ENCODE results near the gene HOXA5. TPM values are rescaled to one million over a fixed set of nuclear protein-coding genes. Genes with fewer than 3 reads are reported as not detected.

HOXA5 gene
- total RNA-seq, 1 donor from 2014 or later: not detected

DNA sequence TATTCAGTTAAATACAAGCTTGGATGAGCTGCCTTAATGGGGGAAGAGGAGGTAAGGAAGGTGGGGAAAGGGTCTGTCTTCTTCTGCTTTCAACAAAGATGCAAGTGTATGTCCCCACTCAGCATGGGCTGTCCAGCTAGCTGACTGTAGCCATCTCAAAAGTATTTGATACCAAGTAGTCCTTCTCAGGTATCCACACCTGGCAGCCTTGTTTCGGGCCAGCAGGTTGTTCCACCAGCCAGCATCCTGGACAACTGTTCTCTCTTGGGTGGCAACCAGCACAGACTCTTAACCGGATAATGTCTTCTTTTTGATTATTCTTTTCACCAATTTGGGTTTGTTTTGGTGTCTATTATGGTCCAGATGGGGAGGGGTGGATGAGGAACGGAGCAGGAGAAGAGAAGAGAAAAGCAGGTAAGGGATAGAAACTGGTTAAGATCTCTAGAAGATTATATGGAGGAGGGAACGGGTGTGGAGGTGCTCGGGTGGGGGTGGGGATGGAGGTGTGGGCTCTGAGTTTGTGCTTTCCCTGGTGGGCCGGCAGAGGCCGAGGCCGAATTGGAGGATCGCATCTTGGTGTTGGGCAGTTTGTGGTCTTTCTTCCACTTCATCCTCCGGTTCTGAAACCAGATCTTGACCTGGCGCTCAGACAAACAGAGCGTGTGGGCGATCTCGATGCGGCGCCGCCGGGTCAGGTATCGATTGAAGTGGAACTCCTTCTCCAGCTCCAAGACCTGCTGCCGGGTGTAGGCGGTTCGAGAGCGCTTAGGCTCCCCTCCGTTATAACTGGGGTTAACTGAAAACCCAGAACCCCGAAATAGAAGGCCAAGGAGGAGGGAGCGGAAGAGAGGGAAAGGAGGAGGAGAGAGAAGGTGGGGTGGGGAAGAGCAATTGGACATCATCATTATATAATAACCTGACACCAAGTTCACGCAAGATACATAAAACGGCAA, 14.4 kb downstream of the HOXA5 start:
- DNase-seq (ENCODE audit: low read depth): no peak
- TF ChIP-seq, protein P1, sequence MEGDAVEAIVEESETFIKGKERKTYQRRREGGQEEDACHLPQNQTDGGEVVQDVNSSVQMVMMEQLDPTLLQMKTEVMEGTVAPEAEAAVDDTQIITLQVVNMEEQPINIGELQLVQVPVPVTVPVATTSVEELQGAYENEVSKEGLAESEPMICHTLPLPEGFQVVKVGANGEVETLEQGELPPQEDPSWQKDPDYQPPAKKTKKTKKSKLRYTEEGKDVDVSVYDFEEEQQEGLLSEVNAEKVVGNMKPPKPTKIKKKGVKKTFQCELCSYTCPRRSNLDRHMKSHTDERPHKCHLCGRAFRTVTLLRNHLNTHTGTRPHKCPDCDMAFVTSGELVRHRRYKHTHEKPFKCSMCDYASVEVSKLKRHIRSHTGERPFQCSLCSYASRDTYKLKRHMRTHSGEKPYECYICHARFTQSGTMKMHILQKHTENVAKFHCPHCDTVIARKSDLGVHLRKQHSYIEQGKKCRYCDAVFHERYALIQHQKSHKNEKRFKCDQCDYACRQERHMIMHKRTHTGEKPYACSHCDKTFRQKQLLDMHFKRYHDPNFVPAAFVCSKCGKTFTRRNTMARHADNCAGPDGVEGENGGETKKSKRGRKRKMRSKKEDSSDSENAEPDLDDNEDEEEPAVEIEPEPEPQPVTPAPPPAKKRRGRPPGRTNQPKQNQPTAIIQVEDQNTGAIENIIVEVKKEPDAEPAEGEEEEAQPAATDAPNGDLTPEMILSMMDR (IDR thresholded peaks at IDR 0.05; ENCODE audit: insufficient read depth, low read length, severe bottlenecking): no peak
- peaks cover 69% of the 10 kb centered on the region for H3K27me3 ChIP-seq (ENCODE audit: control insufficient read depth, insufficient read depth, low read length)

DNA sequence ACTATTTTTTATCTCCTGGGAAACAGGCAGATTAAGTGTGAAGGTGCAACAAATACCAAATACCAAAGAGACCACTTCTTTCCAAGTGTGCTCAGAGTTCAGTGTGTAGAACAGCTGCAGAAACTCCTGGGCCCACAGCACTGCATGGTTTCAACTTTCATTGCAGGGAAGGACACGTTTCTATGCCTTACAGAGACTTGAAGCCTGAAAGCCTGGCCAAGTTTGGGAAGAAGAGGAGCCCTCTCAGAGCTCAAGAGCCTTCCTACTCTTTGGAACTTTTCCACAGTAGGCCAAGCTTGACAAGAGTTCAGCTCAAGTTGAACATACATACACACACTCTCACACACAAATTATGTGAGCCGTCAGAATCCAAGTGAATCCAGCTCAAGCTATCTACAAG, 15.4 kb downstream of the HOXA5 start:
- FAIRE-seq (no peak), DNase-seq (ENCODE audit: low read depth) (no peak)
- H3K36me3 ChIP-seq (ENCODE audit: control insufficient read depth, insufficient read depth, low read length): no peaks in the 10 kb centered on the region
- TF ChIP-seq, protein P1 (IDR thresholded peaks at IDR 0.05; ENCODE audit: insufficient read depth, low read length, severe bottlenecking): no peak
- H3K27me3 ChIP-seq (ENCODE audit: control insufficient read depth, insufficient read depth, low read length): peaks cover 73% of the 10 kb centered on the region
- H3K4me3 ChIP-seq (ENCODE audit: low read depth, low read length): no peak overlapping the region

More for the DNA sequence above, 14.4 kb downstream of the HOXA5 start:
- no peak for FAIRE-seq
- Histone ChIP-seq H3K4me3 (ENCODE audit: low read depth, low read length) (no peak overlapping the region), H3K36me3 (ENCODE audit: control insufficient read depth, insufficient read depth, low read length) (no peaks in the 10 kb centered on the region)

DNA sequence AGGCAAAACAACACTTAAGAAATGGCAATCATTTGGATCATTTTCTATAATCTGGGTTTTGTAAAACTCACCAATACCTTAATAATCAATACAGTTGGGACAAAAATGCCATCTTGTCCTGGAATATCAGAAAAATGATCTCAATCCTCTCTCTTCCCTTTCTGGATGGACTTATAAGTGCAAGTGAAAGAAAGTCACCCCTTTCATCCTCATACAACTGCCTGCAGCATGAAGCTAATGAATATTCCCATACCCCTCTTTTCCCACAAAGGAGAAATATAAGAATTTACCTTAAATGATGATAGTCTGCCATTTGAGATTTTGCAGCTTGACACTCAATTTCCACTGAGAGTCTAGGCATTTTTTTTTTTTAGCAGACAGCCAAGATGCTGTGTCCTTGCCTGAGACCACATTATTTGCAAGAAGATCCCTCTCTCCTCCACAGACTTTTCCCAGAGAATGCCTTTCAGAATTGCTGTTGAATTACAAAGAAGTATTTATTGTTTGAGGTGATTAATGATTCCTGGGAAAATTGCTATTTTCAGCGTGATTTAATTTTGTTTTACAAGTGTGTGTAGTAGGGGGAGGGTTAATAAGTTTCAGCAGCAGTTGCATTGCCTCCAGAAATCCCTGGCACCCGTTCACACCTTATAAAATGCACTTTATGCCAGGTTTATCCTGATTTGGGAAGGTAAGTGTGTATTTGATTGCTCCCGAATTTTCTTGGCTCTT, 16.7 kb downstream of the HOXA5 start:
- FAIRE-seq: no peak
- H3K36me3 ChIP-seq (ENCODE audit: control insufficient read depth, insufficient read depth, low read length): no peaks in the 10 kb centered on the region
- no peak for DNase-seq (ENCODE audit: low read depth)
- H3K27me3 ChIP-seq (ENCODE audit: control insufficient read depth, insufficient read depth, low read length): peaks cover 84% of the 10 kb centered on the region
- TF ChIP-seq, protein P1 (IDR thresholded peaks at IDR 0.05; ENCODE audit: insufficient read depth, low read length, severe bottlenecking): no peak
- H3K4me3 ChIP-seq (ENCODE audit: low read depth, low read length): no peak overlapping the region

DNA sequence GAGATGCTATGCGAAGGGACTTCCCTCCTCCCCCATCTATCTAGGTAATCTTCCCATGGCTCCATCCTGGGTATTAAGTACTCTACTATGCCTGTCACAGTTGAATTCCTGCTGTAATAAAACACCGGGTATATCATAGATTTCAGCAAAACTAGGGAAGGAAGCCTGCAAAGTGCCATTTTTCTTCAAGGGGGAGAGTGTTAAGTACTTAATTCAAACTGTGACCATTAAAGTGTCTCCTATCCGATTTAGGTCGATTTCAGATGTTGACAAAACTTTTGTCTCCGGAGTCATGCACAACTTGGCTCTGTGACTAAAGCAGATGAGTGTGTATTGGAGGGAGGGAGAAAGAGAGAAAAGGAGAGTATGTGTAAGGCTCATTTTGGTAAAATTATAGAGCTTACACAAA, 17.5 kb downstream of the HOXA5 start:
- DNase-seq (ENCODE audit: low read depth): no peak
- TF ChIP-seq, protein P1 (IDR thresholded peaks at IDR 0.05; ENCODE audit: insufficient read depth, low read length, severe bottlenecking): no peak
- FAIRE-seq: no peak
- no peaks in the 10 kb centered on the region for H3K36me3 ChIP-seq (ENCODE audit: control insufficient read depth, insufficient read depth, low read length)
- H3K27me3 ChIP-seq (ENCODE audit: control insufficient read depth, insufficient read depth, low read length): peaks cover 82% of the 10 kb centered on the region
- H3K4me3 ChIP-seq (ENCODE audit: low read depth, low read length): no peak overlapping the region

DNA sequence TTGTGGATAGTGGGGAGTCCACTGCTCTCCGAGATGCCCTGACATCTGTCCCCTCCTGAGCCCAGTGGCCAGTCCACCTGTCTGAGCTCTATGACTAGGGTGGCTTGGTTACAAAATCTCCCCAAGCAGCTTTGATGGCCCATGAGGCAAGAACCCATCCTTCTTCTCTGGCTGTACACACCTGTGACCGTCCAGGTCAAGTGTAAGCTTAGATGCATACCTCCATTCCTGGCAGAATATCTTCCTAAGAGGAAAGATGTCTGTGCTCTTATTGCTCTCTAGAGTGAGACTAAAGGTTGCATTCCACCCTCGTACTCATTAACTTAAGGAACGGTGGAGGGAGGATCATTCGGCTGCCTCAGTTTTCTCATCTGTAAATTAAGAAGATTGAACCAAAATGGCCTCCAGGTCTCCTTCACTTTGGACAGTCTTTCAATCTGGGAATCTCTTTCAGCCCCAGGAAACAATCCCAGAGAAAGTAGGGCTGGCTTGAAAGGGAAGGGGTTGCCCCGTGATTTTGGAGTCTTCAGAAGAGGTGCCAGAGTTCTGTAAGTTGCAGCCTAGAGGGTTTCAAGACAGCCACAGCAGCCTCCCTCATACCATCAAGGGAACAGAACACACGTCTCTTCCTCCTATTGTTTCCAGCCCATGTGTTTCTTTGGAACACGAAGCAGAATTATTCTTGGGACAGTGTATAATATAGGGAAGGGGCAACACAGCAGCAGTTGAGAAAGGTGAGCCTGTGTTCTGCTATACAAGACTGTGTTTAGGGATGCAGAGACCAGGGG, 18.4 kb downstream of the HOXA5 start:
- TF ChIP-seq, protein P1 (IDR thresholded peaks at IDR 0.05; ENCODE audit: insufficient read depth, low read length, severe bottlenecking): no peak
- Histone ChIP-seq H3K4me3 (ENCODE audit: low read depth, low read length) (no peak overlapping the region), H3K36me3 (ENCODE audit: control insufficient read depth, insufficient read depth, low read length) (no peaks in the 10 kb centered on the region), H3K27me3 (ENCODE audit: control insufficient read depth, insufficient read depth, low read length) (peaks cover 83% of the 10 kb centered on the region)
- no peak for FAIRE-seq
- DNase-seq (ENCODE audit: low read depth): no peak
